Measurements from ENCODE around the gene WRAP53. TPM values are rescaled to one million over a fixed set of nuclear protein-coding genes. Genes with fewer than 3 reads are reported as not detected.

WRAP53 gene
- total RNA-seq, 4 donors from 2014 or later: 1.1 to 3.3 (median 2.1) TPM

DNA sequence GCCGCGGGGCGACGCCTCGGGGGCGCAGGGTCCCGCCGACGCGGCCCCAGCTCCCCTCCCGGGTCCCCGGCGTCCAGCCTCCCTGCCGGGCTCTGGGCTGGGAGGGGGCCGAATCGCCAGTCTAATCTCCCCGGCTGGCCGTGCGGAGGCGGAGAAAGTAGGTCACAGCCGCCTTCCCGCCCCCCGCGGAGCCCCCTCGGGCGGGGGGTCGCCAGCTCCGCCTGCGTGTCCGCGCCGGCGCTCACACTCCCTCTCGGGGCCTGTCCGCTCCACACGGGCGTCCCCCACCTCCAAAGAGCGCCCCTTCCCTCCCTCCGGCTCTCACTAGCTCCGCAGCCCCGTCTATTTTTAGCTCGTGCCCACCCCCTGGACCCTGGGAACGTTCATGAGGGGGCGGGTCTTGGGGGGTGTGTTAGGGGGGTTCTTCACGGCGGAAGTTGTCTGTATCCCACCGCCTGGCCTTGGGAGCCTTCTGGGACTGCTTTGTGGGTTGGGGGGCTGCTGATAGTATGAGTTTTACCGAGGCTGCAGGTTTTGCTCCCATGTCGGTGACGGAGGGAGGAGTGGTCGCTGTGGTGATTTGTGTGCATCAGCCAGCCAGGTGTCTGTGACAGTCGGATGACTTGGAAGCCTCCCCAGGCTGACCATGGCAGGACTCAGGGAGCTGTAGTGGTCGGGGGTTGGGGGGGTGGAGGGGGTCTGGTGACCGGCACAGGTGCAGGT is 36.5 kb upstream of the WRAP53 start:
- TF ChIP-seq CTCF (IDR thresholded peaks at IDR 0.05; ENCODE audit: low read depth): no peak

DNA sequence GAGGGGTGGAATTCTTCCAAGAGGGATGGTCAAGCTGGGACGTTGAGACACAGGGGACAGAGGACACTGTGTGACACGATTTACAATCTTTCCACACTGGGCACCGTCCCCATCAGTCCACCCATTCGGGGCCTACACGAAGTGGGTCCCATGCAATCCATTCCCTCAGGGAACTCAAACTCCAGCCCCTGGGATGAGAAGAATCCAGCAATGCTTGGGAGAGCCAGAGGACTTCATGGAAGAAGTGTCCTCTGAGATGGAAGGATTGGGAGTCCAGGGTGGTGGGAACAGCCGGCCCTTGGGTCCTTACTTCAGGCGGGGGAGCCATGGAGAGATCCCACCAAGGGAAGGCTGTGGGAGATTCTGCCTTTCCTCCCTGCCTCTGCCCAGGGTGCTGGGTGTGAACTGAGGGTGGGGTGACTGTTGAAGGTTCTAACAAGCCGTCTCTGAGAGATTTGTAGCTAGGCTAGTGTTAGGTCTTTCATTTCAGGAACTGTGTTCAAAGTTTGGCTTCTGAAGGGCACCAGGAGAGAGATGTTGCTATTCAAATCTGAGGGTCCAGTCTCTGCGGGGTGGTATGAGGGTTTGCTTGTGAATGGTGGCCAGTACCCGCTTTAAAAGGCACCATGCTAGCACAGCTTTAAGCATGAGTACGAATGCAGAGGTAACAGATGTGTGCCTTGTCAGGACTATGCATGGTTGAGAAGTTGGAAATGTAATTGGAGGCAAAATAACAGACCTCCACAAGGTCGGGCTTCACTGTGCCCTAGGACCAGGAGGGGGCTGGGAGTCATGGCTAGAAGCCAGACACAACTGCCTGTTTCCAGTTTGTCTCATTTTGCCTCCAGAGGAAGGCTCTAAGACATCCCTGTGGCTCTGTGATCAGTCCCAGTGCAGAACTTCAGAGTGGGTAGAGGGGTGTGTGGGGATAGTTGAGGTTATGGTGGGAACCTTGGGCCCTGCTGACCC is 35.6 kb upstream of the WRAP53 start:
- TF ChIP-seq CTCF (IDR thresholded peaks at IDR 0.05; ENCODE audit: low read depth): no peak

- TF ChIP-seq CTCF (IDR thresholded peaks at IDR 0.05; ENCODE audit: low read depth): no peak
These were observed 33.3 kb upstream of the WRAP53 start for GRCh38 chr17:7654832-7655540.

GRCh38 chr17:7655541-7655840 is 32.8 kb upstream of the WRAP53 start:
- no peak for TF ChIP-seq CTCF (IDR thresholded peaks at IDR 0.05; ENCODE audit: low read depth)

DNA sequence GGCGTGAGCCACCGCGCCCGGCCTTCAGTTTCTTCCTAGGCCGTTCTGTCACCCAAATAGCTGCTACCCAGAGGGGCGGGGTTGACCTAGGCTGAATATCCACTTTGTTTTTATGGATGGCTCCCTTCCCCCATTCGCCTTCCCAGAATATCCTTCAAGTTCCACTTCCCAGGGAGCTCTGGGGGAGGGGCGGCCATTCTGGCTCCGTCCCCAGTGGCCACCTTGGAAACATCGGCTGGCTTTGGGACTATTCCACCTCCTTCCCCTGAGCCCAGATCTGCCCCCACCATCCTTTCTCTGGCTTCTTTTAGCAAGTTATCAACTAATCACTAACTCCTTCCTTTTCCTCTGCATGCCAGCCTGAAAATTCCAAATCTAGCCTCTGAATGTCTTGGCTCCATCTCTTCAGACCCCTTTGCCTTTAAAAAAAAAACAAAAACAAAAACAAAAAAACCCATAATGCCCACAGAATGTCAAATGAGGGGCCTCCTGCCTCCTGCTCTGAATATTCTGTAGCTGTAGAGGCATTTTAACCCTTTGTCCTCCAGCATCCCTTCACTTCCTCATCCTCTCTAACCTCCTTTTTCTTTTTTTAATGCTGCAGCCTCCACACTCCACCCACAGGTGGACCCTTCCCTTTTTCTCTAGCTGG is 31.2 kb upstream of the WRAP53 start:
- no peak for TF ChIP-seq CTCF (IDR thresholded peaks at IDR 0.05; ENCODE audit: low read depth)

DNA sequence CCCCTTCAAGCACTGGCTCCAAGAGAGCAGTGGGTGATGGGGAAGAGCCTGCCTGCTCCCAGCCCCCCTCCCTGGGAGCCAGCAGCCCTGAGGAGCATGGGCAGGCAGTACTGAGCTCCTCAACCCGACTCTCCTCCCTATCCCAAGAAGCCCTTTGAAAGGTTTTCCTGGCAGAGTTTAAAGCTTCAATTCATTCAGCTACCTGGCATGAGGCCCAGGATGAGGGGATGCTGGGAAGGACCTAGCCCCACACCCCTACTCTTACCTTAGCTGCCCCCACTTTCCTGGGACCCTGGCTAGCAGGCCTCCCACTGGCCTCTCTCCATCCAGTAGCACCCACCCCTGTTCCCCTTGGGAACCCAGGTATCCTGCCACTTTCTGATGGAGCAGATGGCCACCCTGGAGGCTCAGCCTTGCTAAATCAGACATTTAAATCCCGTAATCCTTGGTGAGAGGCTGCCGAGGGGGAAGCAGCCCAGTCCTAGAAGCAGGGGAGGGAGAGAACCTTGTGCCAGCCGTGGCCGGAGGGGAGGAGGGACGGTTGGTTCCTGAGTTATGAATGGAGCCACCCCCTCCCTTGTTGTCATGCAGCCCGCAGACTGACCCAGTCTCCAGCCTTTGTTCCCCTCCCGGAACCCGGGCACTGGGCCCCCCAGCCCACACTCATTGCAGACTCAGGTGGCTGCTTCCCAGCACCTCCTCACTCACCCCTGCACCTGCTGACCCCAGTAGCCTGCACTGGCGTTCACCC is 20.4 kb upstream of the WRAP53 start:
- no peak for TF ChIP-seq CTCF (IDR thresholded peaks at IDR 0.05; ENCODE audit: low read depth)

Measured in subcutaneous adipose tissue (tissue), 4 donors.